ENCODE data around the gene ARL15.

Gene ARL15

GRCh38 chr5:53915120-53915519 lies 395.3 kb downstream of the ARL15 start:
- peaks cover 5% of the 10 kb centered on the region for H3K36me3 Mint-ChIP-seq
- H3K27me3 Mint-ChIP-seq, result no peaks in the 10 kb centered on the region
- no peaks in the 10 kb centered on the region for H3K4me1 Mint-ChIP-seq (ENCODE audit: low read depth)
- H3K27ac Mint-ChIP-seq, result no peak overlapping the region
- no peak overlapping the region for H3K4me3 Mint-ChIP-seq
- no peaks in the 10 kb centered on the region for H3K9me3 Mint-ChIP-seq (ENCODE audit: low read depth)

GRCh38 chr5:53913941-53914340 lies 396.4 kb downstream of the ARL15 start:
- H3K27ac Mint-ChIP-seq, result no peak overlapping the region
- H3K36me3 Mint-ChIP-seq, result peaks cover 6% of the 10 kb centered on the region
- H3K9me3 Mint-ChIP-seq (ENCODE audit: low read depth), result no peaks in the 10 kb centered on the region
- no peaks in the 10 kb centered on the region for H3K4me1 Mint-ChIP-seq (ENCODE audit: low read depth)
- no peak overlapping the region for H3K4me3 Mint-ChIP-seq
- H3K27me3 Mint-ChIP-seq, result no peaks in the 10 kb centered on the region

GRCh38 chr5:53908757-53909156 lies 401.6 kb downstream of the ARL15 start:
- Mint-ChIP-seq H3K4me3 (no peak overlapping the region), H3K9me3 (ENCODE audit: low read depth) (no peaks in the 10 kb centered on the region), H3K27ac (no peak overlapping the region), H3K27me3 (no peaks in the 10 kb centered on the region), H3K36me3 (peaks cover 17% of the 10 kb centered on the region), H3K4me1 (ENCODE audit: low read depth) (no peaks in the 10 kb centered on the region)

- Mint-ChIP-seq H3K9me3 (ENCODE audit: low read depth) (no peaks in the 10 kb centered on the region), H3K4me3 (no peak overlapping the region), H3K4me1 (ENCODE audit: low read depth) (no peaks in the 10 kb centered on the region), H3K36me3 (peaks cover 19% of the 10 kb centered on the region), H3K27me3 (no peaks in the 10 kb centered on the region), H3K27ac (no peak overlapping the region)
These were observed 402.5 kb downstream of the ARL15 start for GRCh38 chr5:53907827-53908226.

GRCh38 chr5:53906736-53907135 lies 403.6 kb downstream of the ARL15 start:
- Mint-ChIP-seq H3K36me3 (peaks cover 18% of the 10 kb centered on the region), H3K4me3 (no peak overlapping the region), H3K4me1 (ENCODE audit: low read depth) (no peaks in the 10 kb centered on the region), H3K9me3 (ENCODE audit: low read depth) (no peaks in the 10 kb centered on the region), H3K27ac (no peak overlapping the region), H3K27me3 (no peaks in the 10 kb centered on the region)

- no peaks in the 10 kb centered on the region for H3K4me1 Mint-ChIP-seq (ENCODE audit: low read depth)
- H3K27ac Mint-ChIP-seq, result no peak overlapping the region
- H3K27me3 Mint-ChIP-seq, result no peaks in the 10 kb centered on the region
- peaks cover 14% of the 10 kb centered on the region for H3K36me3 Mint-ChIP-seq
- no peaks in the 10 kb centered on the region for H3K9me3 Mint-ChIP-seq (ENCODE audit: low read depth)
- no peak overlapping the region for H3K4me3 Mint-ChIP-seq
These were observed 408.0 kb downstream of the ARL15 start for GRCh38 chr5:53902296-53902907.

GRCh38 chr5:53900677-53901076 lies 409.7 kb downstream of the ARL15 start:
- Mint-ChIP-seq H3K4me3 (no peak overlapping the region), H3K4me1 (ENCODE audit: low read depth) (no peaks in the 10 kb centered on the region), H3K9me3 (ENCODE audit: low read depth) (no peaks in the 10 kb centered on the region), H3K27ac (no peak overlapping the region), H3K36me3 (peaks cover 16% of the 10 kb centered on the region), H3K27me3 (no peaks in the 10 kb centered on the region)

- no peak overlapping the region for H3K27ac Mint-ChIP-seq
- H3K4me3 Mint-ChIP-seq, result no peak overlapping the region
- H3K27me3 Mint-ChIP-seq, result no peaks in the 10 kb centered on the region
- H3K36me3 Mint-ChIP-seq, result peaks cover 9% of the 10 kb centered on the region
- no peaks in the 10 kb centered on the region for H3K4me1 Mint-ChIP-seq (ENCODE audit: low read depth)
- no peaks in the 10 kb centered on the region for H3K9me3 Mint-ChIP-seq (ENCODE audit: low read depth)
These were observed 415.2 kb downstream of the ARL15 start for GRCh38 chr5:53895091-53895683.

- H3K4me1 Mint-ChIP-seq (ENCODE audit: low read depth), result no peaks in the 10 kb centered on the region
- H3K27me3 Mint-ChIP-seq, result no peaks in the 10 kb centered on the region
- no peak overlapping the region for H3K27ac Mint-ChIP-seq
- no peak overlapping the region for H3K4me3 Mint-ChIP-seq
- no peaks in the 10 kb centered on the region for H3K9me3 Mint-ChIP-seq (ENCODE audit: low read depth)
- H3K36me3 Mint-ChIP-seq, result peaks cover 11% of the 10 kb centered on the region
These were observed 416.7 kb downstream of the ARL15 start for GRCh38 chr5:53893626-53894025.

GRCh38 chr5:53892224-53892623 lies 418.1 kb downstream of the ARL15 start:
- no peaks in the 10 kb centered on the region for H3K4me1 Mint-ChIP-seq (ENCODE audit: low read depth)
- H3K27ac Mint-ChIP-seq, result no peak overlapping the region
- H3K4me3 Mint-ChIP-seq, result no peak overlapping the region
- no peaks in the 10 kb centered on the region for H3K9me3 Mint-ChIP-seq (ENCODE audit: low read depth)
- H3K36me3 Mint-ChIP-seq, result peaks cover 11% of the 10 kb centered on the region
- H3K27me3 Mint-ChIP-seq, result no peaks in the 10 kb centered on the region

- Mint-ChIP-seq H3K27ac (no peak overlapping the region), H3K4me1 (ENCODE audit: low read depth) (no peaks in the 10 kb centered on the region), H3K9me3 (ENCODE audit: low read depth) (no peaks in the 10 kb centered on the region), H3K27me3 (no peaks in the 10 kb centered on the region), H3K4me3 (no peak overlapping the region), H3K36me3 (peaks cover 9% of the 10 kb centered on the region)
These were observed 419.2 kb downstream of the ARL15 start for GRCh38 chr5:53891159-53891558.

- H3K9me3 Mint-ChIP-seq (ENCODE audit: low read depth), result no peaks in the 10 kb centered on the region
- H3K4me1 Mint-ChIP-seq (ENCODE audit: low read depth), result no peaks in the 10 kb centered on the region
- no peaks in the 10 kb centered on the region for H3K27me3 Mint-ChIP-seq
- no peak overlapping the region for H3K27ac Mint-ChIP-seq
- H3K4me3 Mint-ChIP-seq, result no peak overlapping the region
- peaks cover 9% of the 10 kb centered on the region for H3K36me3 Mint-ChIP-seq
These were observed 419.9 kb downstream of the ARL15 start for GRCh38 chr5:53890490-53890889.

- Mint-ChIP-seq H3K9me3 (ENCODE audit: low read depth) (no peaks in the 10 kb centered on the region), H3K4me1 (ENCODE audit: low read depth) (peaks cover 4% of the 10 kb centered on the region), H3K4me3 (no peak overlapping the region), H3K27me3 (no peaks in the 10 kb centered on the region), H3K27ac (no peak overlapping the region), H3K36me3 (peaks cover 9% of the 10 kb centered on the region)
These were observed 425.5 kb downstream of the ARL15 start for GRCh38 chr5:53884844-53885243.

- H3K4me1 Mint-ChIP-seq (ENCODE audit: low read depth), result peaks cover 4% of the 10 kb centered on the region
- no peak overlapping the region for H3K4me3 Mint-ChIP-seq
- no peaks in the 10 kb centered on the region for H3K9me3 Mint-ChIP-seq (ENCODE audit: low read depth)
- no peak overlapping the region for H3K27ac Mint-ChIP-seq
- peaks cover 7% of the 10 kb centered on the region for H3K36me3 Mint-ChIP-seq
- H3K27me3 Mint-ChIP-seq, result no peaks in the 10 kb centered on the region
These were observed 426.0 kb downstream of the ARL15 start for GRCh38 chr5:53884417-53884816.

- H3K27me3 Mint-ChIP-seq, result no peaks in the 10 kb centered on the region
- peaks cover 4% of the 10 kb centered on the region for H3K4me1 Mint-ChIP-seq (ENCODE audit: low read depth)
- no peaks in the 10 kb centered on the region for H3K9me3 Mint-ChIP-seq (ENCODE audit: low read depth)
- peaks cover 4% of the 10 kb centered on the region for H3K36me3 Mint-ChIP-seq
- no peak overlapping the region for H3K27ac Mint-ChIP-seq
- H3K4me3 Mint-ChIP-seq, result no peak overlapping the region
These were observed 427.7 kb downstream of the ARL15 start for GRCh38 chr5:53882676-53883031.

- no peak overlapping the region for H3K4me3 Mint-ChIP-seq
- H3K36me3 Mint-ChIP-seq, result peaks cover 4% of the 10 kb centered on the region
- no peak overlapping the region for H3K27ac Mint-ChIP-seq
- no peaks in the 10 kb centered on the region for H3K9me3 Mint-ChIP-seq (ENCODE audit: low read depth)
- peaks cover 4% of the 10 kb centered on the region for H3K4me1 Mint-ChIP-seq (ENCODE audit: low read depth)
- H3K27me3 Mint-ChIP-seq, result no peaks in the 10 kb centered on the region
These were observed 428.2 kb downstream of the ARL15 start for GRCh38 chr5:53882006-53882675.
